HG03442 (cell line): ENCODE measurements around the gene PIK3R6.
"Not testable (repeated sequence)": the region's sequence is repeated elsewhere in the genome, so short reads cannot be mapped to it uniquely, and the experiment has no call there.

Source experiments
- ATAC-seq: cut with Tn5 transposase; IDR thresholded peaks from one replicate; pipeline ENCODE4 v1.9.1; 2021; ENCODE audit warnings: mild to moderate bottlenecking, moderate library complexity; ENCODE audit not compliant: unreplicated experiment

The PIK3R6 gene

DNA sequence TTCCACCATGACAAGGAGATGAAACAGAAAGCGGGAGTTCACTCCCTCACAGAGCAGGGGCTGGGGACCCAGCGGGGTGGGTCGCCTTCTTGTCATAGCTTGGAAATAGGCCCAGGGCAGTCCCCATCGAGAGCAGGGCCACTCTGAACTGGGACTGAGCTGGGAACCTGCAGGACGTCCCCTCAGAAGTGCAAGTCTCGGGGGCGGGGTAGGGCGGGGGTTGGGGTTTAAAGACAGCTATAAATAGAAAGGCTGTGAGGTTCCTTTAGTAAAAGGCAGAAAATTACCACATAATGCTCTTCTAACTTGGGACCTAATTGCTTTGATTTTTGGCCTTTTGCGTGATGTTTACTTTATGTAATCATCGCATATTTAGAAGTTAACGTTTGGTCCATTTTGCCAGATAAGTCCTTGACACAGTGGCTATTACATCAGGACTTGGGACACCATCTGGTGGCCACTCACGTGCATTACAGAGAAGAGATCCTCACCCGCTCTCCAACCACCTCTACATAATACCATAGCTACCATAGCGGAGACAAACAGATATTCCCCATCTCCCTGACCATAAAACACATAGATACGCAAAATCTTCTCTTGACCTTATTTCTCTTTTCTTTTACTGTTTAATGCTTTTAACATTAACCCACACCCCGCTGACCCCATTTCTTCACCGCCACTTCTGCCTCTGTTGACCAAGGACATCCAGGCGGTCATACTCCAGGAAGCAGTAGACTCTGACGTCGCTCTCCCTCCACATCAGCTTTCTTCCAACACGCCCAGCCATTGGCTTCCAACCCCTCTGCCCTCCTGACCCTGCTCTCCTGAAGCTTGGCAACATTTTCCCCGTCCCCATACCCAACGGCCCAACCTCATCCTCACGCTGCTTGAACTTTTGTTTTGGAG is 27.5 kb upstream of the PIK3R6 start:
- ATAC-seq, result no peak

DNA sequence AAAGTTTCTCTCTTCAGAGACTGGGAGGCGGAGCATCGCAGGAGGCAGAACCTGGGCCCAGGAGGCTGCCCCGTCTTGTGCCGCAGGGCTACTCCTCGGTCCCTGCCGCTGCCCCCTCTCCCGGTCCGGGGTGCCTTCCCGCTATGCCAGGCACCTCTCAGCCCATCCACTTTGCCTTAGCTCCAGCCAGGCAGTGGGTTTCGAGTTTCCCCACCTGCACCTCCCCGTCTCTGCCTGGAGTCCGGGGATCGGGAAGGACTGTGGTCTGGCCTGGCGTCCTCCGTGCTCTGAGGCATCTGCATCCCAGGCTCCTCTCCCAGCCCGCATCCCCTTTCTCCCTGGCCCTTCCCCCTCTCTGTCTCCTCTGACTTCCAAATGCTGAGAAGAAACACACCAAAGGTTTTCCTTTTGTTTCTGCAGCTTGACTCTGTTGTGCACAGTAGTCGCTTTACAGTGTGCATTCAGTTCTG is 26.8 kb upstream of the PIK3R6 start:
- ATAC-seq, result no peak

DNA sequence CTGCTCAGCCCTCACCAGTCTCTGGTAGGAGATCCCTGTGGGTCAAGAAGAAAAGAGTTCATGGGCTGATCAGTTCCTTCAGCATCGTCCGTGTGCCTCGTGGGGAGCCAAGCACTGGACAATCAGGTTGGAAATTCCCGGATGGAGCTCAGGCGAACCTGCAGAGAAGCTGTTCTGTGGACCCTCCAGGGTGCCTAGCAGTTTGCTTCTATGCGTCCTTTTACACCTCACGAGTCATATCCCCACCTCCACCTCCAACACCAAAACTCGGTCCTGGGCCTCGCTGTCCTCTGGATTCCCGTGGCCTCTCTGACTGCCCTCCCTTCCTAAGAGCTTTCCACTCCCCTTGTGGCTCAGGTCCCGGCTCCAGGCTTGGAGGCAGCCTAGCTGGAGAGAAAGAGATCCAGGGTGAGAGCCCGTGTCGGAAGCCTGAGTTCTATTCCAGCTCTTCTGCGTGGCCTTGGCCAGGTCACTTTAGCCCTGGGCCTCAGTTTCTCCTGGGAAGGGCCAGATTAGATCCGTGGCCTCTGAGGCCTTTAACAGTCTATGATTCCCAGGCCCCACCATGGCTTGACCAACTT is 26.2 kb upstream of the PIK3R6 start:
- ATAC-seq, result no peak

DNA sequence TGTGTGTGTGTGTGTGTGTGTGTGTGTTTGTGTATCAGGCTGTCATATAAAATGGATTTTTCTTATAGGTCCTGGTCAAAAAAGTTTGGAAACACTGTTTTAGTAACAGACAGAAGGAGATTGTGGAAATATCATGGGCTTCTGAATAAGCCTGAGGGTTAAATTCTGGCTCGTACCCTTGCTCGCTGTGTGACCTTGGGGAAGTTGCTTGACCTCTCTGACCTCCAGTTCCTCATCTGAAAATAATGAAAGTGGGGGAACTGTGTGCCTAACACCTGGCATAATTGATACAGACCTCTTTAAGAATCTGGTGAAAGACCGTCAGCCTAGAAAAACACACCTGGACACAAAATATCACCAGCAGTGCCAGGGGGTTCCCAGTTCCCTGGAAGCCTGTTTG is 25.6 kb upstream of the PIK3R6 start:
- no peak for ATAC-seq

DNA sequence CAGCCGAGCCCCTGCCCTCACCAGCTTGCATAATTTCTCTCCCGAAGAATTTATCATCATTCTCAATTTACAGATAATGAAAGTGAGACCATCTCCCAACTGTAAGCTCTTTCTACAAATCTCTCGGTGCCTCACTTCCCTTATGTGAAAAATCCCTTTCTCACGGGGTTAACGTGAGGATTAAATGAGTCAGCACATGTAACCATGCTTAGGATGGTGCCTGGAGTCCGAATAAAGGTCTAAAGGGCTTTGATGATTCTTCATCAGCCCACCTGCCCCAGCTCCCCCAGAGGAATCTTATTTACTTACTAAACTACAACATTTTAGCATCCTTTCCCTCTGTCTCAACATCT is 24.8 kb upstream of the PIK3R6 start:
- ATAC-seq, result no peak

DNA sequence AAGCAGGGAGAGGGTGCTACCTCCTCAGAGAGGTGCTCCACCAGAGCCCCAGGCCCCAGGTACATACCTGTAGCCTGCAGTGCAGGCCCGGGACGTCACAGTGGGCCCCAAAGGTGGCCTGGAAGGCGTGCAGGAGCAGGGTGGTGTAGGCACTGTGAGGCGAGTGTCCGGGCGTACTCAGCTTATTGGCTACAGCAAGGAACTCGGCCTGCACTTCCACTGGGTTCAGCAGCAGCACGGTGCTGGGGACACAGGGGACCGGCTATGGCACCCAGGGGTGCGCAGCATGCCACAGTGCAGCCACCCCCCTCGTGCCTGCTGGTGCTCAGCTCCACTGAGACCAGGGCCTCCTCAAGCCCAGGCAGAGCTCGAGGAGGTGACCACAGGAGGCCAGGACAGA is 23.2 kb upstream of the PIK3R6 start:
- ATAC-seq, result no peak

DNA sequence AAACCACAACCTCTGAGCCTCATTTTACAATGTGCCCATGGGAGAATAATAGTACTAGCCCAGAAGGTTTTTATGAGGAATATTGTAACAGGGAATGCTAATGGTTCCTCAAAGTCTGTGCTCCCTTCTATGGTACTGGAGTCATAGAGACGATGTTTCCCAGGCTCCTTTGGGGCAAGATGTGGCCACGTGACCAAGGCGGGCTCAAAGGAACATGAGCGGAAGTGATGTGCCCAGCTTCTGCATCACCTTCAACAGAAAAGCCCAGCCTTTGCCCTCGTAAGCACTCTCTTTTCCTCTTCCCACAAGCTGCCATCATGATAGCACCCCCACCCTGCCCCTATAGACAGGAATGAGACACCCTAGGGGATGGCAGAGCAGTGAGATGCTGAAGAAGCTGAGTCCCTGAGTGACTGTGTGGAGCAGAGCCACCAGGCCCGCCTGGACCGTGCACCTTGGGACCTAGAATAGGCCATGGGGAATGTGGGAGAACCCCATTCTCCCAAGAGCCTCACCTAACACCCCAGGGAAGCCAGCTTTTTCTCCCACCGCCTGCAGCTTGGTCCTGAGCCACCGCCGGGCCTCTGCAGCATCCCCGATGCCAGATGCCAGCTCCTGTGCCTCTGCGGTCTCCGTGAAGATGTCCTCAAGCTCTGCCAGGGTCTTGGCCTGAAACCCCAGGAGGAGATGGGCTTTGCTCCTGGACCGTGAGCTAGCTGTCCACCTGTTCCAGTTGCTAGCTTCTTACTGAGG is 22.2 kb upstream of the PIK3R6 start:
- no peak for ATAC-seq

DNA sequence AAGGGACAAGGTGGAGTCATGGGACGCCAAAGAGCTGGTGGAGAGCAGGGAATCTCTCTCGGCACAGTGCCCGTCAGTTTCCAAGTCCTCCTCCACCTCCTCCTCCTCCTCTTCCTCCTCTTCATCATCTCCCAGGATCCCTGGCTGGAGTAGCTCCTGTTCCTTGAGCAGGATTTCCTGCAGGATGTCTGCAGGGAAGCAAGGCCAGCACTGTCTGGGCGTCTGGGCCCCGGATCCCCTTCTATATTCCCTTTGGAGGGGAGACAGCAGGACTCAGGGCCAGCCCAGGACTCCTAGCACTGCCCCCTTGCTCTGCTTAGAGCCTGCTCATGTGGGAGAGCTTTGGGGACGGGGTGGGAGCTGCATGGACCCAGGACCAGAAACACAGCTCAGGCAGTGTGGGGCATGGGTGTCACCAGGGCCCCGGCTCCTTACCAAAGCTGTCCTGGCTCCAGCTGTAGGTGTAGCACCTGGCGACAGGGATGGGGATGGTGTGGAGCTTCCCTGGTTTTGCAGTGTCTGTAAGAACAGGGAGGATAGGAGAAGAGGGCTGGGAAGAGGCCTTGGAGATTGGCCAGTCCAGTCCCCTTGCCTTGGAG is 21.3 kb upstream of the PIK3R6 start:
- ATAC-seq, result no peak

DNA sequence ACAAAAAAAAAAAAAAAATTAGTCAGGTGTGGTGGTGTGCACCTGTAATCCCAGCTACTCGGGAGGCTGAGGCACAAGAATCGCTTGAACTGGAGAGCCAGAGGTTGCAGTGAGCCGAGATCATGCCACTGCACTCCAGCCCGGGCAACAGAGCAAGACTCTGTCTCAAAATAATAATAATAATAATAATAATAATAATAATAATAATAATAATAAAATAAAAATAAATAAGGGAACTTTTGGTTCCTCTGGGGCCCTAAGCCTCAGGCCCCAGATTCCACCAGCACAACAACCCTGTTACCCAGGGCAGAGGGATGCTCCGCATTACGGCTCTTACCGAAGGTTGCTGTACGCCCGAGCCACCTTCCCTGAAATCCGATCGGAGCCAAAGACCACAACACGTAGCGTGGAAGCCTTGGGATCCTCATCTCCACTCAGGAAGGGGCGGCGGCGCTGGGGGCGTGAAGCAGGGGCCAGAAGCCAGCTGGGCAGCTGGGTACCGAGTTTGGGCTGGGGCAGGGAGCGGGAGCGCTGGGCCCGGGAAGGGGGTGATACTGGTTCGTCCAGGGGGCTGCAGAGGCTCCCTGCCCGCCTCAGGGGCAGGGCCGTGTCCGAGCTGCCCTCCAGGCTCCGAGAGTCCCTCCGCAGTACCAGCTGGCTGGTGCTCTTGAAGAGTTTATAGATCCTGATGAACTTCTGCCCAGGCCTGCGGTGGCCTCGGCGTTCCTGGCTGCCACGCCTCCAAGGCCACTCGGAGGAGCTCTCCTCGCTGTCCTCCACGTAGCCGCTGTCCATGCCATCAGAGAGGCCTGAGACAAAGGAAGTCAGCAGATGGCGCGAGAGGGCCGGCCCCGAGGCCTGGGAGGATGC is 20.6 kb upstream of the PIK3R6 start:
- ATAC-seq, result no peak

DNA sequence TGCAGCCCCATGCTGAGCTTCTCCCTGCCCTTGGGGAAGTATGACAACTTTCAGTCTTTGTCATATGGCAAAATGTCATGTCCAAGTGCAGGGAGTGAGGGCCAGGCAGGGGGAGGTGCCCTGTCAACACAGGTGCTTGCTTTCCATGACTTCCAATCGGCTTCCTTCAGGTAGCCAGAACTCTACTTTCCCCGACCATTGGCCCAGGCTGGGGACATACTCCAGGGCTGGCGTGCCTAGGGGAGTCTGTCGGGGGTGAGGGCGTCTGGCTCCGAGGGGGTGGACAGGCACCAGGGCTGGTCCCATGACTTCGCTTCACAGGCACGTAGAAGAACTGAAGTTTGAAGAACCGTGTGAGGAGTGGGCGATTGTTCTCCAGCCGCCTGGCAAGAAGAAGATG is 19.8 kb upstream of the PIK3R6 start:
- ATAC-seq, result no peak

DNA sequence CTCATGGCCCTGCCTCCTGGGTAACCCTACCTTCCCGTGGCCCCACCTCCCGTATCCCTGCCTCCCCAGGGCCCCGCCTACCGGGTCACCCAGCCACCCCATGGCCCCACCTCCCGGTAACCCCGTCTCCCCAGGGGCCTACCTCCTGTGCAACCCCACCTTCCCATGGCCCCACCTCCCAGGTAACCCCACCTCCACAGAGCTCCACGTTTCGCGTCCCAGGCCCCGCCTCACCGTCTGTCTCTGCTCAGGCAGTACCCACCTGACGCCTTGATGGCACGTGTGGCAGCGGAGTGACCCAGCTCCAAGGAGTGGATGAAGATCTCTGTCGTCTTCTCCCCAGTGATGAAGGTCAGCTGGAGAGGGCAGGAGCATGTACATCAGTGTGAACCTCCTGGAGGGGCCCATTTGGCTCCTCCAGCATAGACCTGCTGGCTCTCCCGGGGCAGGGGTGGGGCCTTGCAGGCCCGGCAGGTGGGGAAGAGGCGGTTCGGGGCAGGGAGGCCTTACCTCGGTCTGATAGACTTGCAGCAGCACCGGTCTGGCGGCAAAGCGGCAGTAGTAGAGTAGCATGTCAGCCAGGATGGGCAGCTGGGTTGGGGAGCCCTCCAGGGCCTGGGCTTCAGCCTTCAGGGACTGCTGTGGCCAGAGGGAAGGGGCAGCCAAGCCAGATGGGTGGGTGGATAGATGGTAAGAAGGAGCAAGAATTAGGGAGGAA is 18.7 kb upstream of the PIK3R6 start:
- ATAC-seq, result no peak

DNA sequence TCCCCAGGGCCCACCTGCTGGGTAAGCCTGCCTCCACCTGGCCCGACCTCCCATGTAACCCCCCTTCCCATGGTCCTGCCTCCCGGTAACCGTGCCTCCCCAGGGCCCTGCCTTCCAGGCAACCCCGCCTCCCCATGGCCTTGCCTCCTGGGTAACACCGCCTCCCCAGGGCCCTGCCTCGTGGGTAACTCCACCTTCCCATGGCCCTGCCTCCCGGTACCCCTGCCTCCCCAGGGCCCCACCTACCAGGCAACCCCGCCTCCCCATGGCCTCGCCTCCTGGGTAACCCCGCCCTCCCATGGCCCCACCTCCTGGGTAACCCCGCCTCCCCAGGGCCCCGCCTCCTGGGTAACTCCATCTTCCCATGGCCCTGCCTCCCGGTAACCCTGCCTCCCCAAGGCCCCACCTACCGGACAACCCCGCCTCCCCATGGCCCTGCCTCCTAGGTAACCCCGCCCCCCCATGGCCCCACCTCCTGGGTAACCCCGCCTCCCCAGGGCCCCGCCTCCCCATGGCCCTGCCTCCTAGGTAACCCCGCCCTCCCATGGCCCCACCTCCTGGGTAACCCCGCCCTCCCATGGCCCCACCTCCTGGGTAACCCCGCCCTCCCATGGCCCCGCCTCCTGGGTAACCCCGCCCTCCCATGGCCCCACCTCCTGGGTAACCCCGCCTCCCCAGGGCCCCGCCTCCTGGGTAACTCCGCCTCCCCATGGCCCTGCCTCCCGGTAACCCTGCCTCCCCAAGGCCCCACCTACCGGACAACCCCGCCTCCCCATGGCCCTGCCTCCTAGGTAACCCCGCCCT is 17.9 kb upstream of the PIK3R6 start:
- ATAC-seq, result not testable (repeated sequence)

DNA sequence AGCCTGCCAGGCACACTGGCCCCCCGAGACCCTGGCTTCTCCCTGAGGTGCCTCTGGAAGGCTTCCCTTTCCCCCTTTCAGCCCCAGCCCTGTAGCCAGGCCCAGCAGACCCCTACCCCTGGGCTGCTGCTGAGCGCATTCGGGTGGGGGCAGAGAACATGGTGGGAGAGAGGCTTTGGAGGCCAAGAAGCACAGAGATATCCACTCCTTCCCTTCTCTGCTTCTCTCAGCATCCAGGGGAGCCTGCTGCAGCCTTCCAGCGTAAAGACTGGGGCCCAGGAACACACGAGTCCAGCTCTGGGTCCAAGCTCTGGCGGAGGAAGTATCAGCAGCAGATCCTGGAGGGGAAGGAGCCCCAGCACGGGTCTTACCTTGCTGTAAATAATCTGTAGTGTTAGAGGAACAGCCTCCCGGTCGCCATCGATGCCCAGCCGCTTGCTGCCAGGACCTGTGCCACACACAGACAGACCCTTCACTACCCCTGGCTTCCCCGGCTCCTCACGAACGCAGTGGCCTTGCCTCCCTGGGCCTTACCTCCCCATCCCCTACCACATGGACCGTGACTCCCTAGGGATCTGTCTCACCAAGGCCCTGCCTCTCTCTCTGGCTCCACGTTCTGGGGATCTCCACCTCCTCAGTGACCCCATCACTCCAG is 17.0 kb upstream of the PIK3R6 start:
- no peak for ATAC-seq

DNA sequence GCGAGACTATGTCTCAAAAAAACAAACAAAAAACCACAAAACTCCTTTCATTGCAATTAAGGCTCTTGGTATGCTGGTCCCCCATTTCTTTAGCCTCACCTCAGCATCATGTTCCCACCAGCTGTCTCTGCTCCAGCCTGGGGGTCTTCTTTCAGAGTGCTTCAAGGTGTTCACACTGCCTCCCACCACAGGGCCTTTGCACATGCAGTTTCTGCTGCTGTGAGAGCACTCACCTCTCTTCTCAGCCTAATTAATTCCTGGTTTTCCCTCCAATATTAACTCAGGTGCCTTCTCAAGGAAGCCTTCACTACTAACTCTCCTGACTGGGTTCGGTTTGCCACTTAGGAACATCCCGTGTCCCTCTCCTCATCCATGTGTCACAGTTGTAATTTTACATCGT is 15.9 kb upstream of the PIK3R6 start:
- ATAC-seq, result no peak

DNA sequence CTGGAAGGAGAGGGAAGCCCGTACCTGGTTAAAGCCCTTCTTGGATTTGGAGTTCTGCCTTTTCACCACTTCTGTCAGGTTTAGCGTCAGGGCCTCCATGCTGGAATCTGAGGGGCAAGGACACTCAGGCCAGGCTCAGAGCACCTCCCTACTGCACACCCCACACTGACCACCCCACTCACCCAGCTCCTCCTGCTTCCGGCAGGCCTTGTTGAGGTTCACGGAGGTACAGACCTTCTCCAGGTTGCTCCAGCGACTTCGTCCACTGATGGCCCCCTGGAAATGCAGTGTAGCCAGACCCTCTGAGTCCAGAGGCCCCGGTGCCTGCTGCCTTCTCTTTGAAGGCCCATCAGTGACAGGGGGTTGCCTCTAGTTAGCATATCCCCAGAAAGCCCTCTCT is 14.1 kb upstream of the PIK3R6 start:
- ATAC-seq, result no peak

DNA sequence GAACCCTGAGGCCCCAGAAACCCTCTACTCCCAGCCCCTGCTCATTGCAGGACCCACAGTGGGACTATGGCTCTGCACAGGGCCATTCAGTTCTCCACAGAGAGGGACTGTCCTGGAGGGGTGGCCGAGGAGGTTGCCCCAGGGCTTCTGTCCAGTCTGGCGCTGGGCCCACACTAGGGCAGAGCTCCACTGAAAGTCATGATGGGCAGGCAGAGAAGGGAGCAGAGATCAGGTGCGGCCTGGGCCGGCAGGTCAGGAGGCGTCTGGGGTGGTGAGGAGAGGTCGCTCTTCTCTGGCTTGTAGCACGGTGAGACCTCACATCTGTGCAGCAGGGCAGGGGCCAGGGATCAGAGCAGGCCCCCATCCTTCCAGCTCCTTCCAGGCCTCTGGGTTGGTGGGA is 13.0 kb upstream of the PIK3R6 start:
- no peak for ATAC-seq

DNA sequence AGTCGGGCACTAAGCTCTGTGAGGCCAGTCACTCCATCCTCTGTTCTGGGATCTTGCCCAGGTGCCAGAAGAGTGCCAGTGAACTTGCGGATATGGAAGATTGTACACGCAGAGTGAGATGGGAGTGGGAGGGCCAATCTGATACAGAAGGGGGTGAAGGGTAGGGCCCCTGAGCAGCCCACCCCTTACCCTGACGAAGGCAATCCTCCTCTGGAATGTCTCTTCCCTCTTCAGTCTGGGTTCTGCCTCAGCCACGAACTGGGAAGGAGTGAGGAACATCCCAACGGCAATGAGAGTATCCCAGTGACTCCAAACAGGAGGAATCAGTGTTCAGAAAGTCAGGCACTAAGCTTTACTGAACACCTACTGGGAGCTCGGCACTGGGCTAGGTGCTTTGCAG is 11.9 kb upstream of the PIK3R6 start:
- ATAC-seq, result no peak

DNA sequence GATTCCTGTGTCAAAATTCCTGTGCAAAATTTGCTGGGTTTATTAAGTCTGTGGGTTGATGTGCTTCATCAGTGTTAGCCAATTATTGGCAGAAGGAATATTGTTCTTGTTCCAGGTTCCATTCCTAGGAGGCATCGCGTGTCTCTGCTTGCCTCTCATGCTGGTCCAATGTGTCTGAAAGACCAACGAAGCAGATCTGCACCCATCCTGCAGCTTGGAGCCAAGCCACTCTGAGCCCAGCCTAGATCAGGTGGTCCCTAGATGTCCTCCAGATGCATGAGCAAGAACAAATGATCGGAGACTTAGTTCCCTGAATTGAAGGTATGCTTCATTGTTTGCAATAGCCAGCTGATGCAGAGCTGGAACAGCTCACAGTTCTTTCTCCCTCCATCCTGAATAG is 10.5 kb upstream of the PIK3R6 start:
- no peak for ATAC-seq

DNA sequence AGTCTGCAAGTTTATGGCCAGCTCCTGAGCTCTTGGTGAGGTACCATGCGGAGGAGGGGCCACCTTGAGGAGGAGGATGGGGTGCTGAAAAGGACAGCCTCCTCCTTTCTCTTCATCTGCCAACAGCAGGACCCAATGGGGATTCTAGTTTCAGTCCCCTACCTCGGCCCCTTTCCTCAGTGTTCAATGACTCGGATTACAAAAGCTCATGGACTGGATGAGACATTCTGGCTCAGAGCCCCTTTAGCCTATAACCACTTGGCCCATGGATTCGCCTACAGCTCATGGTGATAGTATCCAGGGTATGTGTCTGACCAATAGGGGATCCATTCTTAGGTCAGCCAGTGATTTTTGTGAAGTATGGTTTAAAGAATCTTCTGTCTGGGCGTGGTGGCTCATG is 8.5 kb upstream of the PIK3R6 start:
- ATAC-seq, result no peak
